ENCODE results near the gene C4orf50.

C4orf50 gene

GRCh38 chr4:6058531-6059374 lies 40.5 kb upstream of the C4orf50 start:
- no peak overlapping the region for H3K4me3 ChIP-seq (ENCODE audit: low read depth, low read length)
- TF ChIP-seq, protein P1, sequence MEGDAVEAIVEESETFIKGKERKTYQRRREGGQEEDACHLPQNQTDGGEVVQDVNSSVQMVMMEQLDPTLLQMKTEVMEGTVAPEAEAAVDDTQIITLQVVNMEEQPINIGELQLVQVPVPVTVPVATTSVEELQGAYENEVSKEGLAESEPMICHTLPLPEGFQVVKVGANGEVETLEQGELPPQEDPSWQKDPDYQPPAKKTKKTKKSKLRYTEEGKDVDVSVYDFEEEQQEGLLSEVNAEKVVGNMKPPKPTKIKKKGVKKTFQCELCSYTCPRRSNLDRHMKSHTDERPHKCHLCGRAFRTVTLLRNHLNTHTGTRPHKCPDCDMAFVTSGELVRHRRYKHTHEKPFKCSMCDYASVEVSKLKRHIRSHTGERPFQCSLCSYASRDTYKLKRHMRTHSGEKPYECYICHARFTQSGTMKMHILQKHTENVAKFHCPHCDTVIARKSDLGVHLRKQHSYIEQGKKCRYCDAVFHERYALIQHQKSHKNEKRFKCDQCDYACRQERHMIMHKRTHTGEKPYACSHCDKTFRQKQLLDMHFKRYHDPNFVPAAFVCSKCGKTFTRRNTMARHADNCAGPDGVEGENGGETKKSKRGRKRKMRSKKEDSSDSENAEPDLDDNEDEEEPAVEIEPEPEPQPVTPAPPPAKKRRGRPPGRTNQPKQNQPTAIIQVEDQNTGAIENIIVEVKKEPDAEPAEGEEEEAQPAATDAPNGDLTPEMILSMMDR (IDR thresholded peaks at IDR 0.05; ENCODE audit: low read depth, low read length): no peak

- TF ChIP-seq, protein P1 (IDR thresholded peaks at IDR 0.05; ENCODE audit: low read depth, low read length): no peak
- no peak overlapping the region for H3K4me3 ChIP-seq (ENCODE audit: low read depth, low read length)
Measured at GRCh38 chr4:6056976-6057766, 38.9 kb upstream of the C4orf50 start.

GRCh38 chr4:6055436-6055835 lies 37.2 kb upstream of the C4orf50 start:
- no peak overlapping the region for H3K4me3 ChIP-seq (ENCODE audit: low read depth, low read length)
- TF ChIP-seq, protein P1 (IDR thresholded peaks at IDR 0.05; ENCODE audit: low read depth, low read length): no peak

DNA sequence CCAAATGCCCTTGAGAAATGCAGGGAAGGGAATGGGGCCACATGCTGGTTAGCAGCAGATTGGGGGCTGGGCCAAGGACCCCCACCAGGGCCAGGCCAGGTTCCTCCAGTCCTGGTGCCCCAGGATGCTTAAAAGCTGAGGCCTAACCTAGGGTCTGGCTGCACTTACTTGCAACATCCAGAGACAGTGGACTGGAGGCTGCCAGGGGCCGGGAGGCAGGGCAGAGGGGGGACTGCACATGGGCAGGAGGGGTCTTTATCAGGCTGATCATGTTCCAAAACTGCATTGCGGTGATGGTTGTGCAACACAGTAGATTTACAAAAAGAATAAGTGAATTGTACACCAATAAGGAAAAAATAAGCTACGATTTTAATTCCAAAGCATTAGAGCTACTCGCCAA lies 36.8 kb upstream of the C4orf50 start:
- TF ChIP-seq, protein P1 (IDR thresholded peaks at IDR 0.05; ENCODE audit: low read depth, low read length): no peak
- H3K4me3 ChIP-seq (ENCODE audit: low read depth, low read length): no peak overlapping the region

DNA sequence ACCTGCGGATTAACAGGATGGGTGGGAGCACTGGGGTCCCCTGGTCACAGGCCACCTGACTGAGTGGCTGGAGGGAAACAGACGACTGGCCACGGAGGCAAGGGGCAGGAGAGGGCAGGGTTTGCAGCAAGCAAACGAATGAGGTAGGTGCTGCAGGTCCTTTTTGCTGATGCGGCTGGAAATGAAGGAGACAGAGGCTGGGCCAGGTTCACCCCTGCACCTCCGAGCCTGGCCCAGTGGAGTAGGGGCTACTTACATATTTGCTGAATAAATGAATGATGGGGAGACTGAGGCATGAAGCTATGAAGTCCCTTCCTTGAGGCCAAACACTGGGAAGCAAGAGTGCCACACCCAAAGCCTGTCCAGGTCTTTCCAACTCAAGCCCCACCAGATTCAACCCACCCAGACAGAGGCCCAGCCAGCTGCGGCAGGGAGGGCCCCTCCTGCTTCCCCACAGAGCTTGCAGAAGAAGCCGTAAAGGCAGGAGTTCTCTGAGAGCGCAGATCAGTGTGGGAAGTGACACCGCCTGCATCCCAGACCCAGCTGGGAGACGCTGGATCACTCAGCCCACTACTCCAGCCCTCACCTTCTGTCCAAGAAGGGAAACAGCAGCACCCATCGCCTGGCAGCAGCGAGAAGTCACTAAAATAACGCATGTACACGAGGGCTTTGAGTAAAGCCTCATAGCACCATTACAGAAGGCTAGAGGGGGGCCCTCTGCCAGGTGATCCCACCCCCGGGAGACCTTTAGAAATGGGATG lies 36.1 kb upstream of the C4orf50 start:
- H3K4me3 ChIP-seq (ENCODE audit: low read depth, low read length): no peak overlapping the region
- TF ChIP-seq, protein P1 (IDR thresholded peaks at IDR 0.05; ENCODE audit: low read depth, low read length): no peak

- H3K4me3 ChIP-seq (ENCODE audit: low read depth, low read length): no peak overlapping the region
- TF ChIP-seq, protein P1 (IDR thresholded peaks at IDR 0.05; ENCODE audit: low read depth, low read length): no peak
Measured at GRCh38 chr4:6052679-6053078, 34.4 kb upstream of the C4orf50 start.

Data from WI38 (cell line).